OCI-LY7 (cell line): ENCODE data around the gene TMBIM1.

Source experiments
- EZH2phosphoT487 ChIP-seq: fragments of 200-600 bp; sonication (generic); IDR thresholded peaks from 2 replicates; pipeline ENCODE4 v1.6.1; 2018; ENCODE audit warnings: low read depth, borderline replicate concordance, mild to moderate bottlenecking, mixed run types, antibody characterized with exemption, low read length, moderate library complexity, mixed read lengths
- TF ChIP-seq, protein P1 (sequence below): fragments of 200-600 bp; sonication (generic); conservative IDR thresholded peaks from 2 replicates; pipeline ENCODE4 v1.5.1; 2014; ENCODE audit warnings: mild to moderate bottlenecking, antibody characterized with exemption, low read length, moderate library complexity, mixed read lengths

DNA sequence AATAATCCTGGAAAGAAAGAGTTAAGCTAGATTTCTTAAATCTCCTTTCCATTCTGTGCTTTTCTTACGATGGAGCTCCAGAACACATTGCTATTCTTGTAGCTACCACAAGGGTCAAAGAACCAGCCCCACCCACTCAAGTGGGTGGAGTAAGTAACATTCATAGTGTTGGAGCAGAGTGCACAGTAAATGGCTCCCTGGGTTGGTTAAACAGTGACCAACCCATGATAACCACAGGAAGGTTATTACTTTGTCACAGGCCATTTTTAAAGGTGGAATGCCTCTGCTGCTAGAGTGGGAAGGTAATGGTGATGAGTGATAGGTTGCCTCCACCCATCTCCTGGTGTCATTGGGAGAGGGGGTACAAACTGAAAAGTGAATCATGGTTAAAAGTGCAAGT, 61.4 kb downstream of the TMBIM1 start:
- TF ChIP-seq, protein P1, sequence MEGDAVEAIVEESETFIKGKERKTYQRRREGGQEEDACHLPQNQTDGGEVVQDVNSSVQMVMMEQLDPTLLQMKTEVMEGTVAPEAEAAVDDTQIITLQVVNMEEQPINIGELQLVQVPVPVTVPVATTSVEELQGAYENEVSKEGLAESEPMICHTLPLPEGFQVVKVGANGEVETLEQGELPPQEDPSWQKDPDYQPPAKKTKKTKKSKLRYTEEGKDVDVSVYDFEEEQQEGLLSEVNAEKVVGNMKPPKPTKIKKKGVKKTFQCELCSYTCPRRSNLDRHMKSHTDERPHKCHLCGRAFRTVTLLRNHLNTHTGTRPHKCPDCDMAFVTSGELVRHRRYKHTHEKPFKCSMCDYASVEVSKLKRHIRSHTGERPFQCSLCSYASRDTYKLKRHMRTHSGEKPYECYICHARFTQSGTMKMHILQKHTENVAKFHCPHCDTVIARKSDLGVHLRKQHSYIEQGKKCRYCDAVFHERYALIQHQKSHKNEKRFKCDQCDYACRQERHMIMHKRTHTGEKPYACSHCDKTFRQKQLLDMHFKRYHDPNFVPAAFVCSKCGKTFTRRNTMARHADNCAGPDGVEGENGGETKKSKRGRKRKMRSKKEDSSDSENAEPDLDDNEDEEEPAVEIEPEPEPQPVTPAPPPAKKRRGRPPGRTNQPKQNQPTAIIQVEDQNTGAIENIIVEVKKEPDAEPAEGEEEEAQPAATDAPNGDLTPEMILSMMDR = peak; percentile 58
- no peak for TF ChIP-seq EZH2phosphoT487
